Activated CD4-positive, alpha-beta T cell treated with anti-CD3 and anti-CD28 coated beads, Interleukin-2, amount 10 ng/mL, durations not matched to agents 7 days and 5 days (primary cell): ENCODE measurements around the gene LGMN. TPM values are rescaled to one million over a fixed set of nuclear protein-coding genes. Genes with fewer than 3 reads are reported as not detected.

ENCODE experiments used
- CTCF ChIA-PET: fragments of 350-600 bp; sonication (Branson Sonifier 250); formaldehyde crosslinking; loops from one replicate; lab custom pipeline; 2021; ENCODE audit warnings: antibody characterized with exemption; lab: Charles Lee
- POLR2A ChIA-PET: fragments of 350-600 bp; sonication (Branson Sonifier 250); formaldehyde crosslinking; loops from one replicate; lab custom pipeline; 2021; ENCODE audit warnings: antibody characterized with exemption; lab: Charles Lee
- DNase-seq: peaks from one replicate; pipeline ENCODE4 v3.0.0-alpha.2; 2020
- H3K27ac Mint-ChIP-seq: one replicate; pipeline ENCODE4 v1.8.0; 2021; ENCODE audit warnings: mild to moderate bottlenecking, moderate library complexity, mixed read lengths
- H3K27me3 Mint-ChIP-seq: one replicate; pipeline ENCODE4 v1.8.0; 2021; ENCODE audit warnings: mixed read lengths
- H3K36me3 Mint-ChIP-seq: one replicate; pipeline ENCODE4 v1.8.0; 2021; ENCODE audit warnings: low read depth, mixed read lengths
- H3K4me1 Mint-ChIP-seq: one replicate; pipeline ENCODE4 v1.8.0; 2021; ENCODE audit warnings: mixed read lengths
- H3K4me3 Mint-ChIP-seq: one replicate; pipeline ENCODE4 v1.8.0; 2021; ENCODE audit warnings: mild to moderate bottlenecking, moderate library complexity, mixed read lengths
- H3K9me3 Mint-ChIP-seq: one replicate; pipeline ENCODE4 v1.8.0; 2021; ENCODE audit warnings: mixed read lengths
- total RNA-seq, 2 experiments: library from RNA; stranded (reverse); gene quantifications; one replicate each; pipeline ENCODE4 v1.2.3, GENCODE V29; 2021

Gene LGMN
- 1 to 10 TPM; 4.7 to 4.8 TPM for total RNA-seq

DNA sequence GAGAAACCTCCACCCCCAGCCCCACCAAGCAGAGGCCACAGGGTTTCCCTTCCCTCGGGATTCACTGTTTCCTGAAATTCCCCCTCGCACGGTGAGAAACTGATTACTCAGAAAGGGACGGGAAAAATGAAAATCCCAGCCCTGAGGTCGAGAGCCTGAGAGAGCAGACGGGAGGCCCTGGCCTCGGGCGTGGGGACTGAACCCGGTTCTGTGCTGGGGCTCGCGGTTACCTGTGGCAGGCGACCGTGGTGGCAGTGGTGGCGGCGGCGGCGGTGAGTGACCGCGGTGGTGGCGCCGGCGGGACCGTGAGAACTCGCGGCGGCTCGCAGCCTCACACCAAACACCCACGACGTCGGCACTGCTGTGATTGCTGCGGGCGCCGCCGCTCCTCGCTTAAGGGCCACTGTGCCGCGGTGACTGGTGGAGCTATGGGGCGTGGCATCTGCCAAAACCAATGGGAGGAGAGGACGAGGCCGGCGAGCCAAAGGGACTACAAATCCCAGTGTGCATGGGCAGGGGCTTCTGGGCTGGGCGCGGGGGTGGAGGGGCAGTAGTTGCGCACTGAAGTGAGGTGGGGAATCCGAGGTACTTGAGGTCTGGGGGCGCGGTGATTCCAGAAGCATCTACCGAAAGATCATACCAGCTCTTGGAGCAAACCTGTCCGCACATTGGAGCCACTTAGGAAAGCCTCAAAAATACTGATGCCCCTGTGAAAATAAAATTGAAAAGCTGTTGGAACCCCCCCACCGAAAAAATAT lies at the start of gene LGMN:
LGMN (minus strand) TSS at position 369 of the 758 bp plus-strand sequence. CDS start 15,841 bp downstream, outside the sequence.
- peaks cover 2% of the 10 kb centered on the region for H3K36me3 Mint-ChIP-seq
- peaks cover 3% of the 10 kb centered on the region for H3K9me3 Mint-ChIP-seq
- POLR2A ChIA-PET, result no interaction called here
- peaks cover 40% of the 10 kb centered on the region for H3K4me1 Mint-ChIP-seq
- H3K27ac Mint-ChIP-seq, result peak within 1 kb of the TSS; percentile 46
- CTCF ChIA-PET, result interaction anchor here (0.7 to 1.9 kb wide), 5 partner anchors 9 to 58 kb away, joined by 3 to 5 read pairs (median 3); no protein-coding TSS in a partner anchor
- peaks cover 47% of the 10 kb centered on the region for H3K27me3 Mint-ChIP-seq
- peak within 1 kb of the TSS; percentile 72 for H3K4me3 Mint-ChIP-seq
- DNase-seq, result peak; percentile 81

DNA sequence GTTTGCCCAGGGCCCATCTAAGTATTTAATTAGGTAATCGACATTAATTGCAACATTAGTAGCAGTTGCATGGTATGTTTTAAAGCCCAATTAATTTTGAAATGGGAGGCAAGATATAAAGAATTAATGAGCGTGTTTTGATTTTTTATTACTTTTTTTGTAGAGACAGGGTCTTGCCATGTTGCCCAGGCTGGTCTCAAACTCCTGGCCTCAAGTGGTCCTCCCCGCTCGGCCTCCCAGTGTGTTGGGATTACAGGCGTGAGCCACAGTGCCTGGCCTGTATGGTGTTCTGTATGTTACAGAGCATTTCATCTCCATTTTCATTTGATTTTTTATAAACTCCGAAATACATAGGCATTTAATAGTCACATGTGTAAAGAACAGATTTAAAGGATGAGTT lies 46.5 kb upstream of the LGMN start:
- CTCF ChIA-PET, result interaction anchor here (0.7 kb wide), 1 partner anchor 483 kb away, joined by 3 read pairs; no protein-coding TSS in a partner anchor
- Mint-ChIP-seq H3K9me3 (peaks cover 19% of the 10 kb centered on the region), H3K4me3 (peak overlapping the region; percentile 99), H3K27ac (peak overlapping the region; percentile 89), H3K4me1 (peaks cover 38% of the 10 kb centered on the region), H3K27me3 (peaks cover 12% of the 10 kb centered on the region), H3K36me3 (peaks cover 24% of the 10 kb centered on the region)
- POLR2A ChIA-PET, result no interaction called here
- DNase-seq, result no peak

DNA sequence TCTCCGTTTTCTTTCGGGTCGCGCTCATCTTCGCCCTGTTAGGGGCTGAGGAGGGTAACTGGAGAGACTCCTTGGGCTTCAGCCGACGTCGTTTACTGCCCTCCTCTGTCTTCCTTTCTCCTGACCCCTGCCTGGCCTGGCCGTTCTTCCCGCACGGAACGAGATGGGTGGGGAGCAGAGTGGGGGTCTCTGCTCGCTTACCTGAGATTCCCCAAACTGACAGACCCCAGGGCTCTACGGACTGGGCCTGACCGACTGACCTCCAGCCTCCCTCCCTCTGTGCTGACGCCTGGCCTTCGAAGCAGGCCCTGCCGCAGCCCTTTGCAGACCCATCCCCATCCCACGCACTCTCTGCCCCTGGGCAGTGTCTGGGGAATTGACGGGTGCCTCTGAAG lies 46.1 kb upstream of the LGMN start:
- DNase-seq, result no peak
- H3K4me1 Mint-ChIP-seq, result peaks cover 34% of the 10 kb centered on the region
- peak overlapping the region; percentile 89 for H3K27ac Mint-ChIP-seq
- H3K9me3 Mint-ChIP-seq, result peaks cover 23% of the 10 kb centered on the region
- H3K36me3 Mint-ChIP-seq, result peaks cover 23% of the 10 kb centered on the region
- peaks cover 15% of the 10 kb centered on the region for H3K27me3 Mint-ChIP-seq
- ChIA-PET POLR2A (no interaction called here), CTCF (interaction anchor here (0.7 kb wide), 1 partner anchor 483 kb away, joined by 3 read pairs; no protein-coding TSS in a partner anchor)
- H3K4me3 Mint-ChIP-seq, result peak overlapping the region; percentile 99

DNA sequence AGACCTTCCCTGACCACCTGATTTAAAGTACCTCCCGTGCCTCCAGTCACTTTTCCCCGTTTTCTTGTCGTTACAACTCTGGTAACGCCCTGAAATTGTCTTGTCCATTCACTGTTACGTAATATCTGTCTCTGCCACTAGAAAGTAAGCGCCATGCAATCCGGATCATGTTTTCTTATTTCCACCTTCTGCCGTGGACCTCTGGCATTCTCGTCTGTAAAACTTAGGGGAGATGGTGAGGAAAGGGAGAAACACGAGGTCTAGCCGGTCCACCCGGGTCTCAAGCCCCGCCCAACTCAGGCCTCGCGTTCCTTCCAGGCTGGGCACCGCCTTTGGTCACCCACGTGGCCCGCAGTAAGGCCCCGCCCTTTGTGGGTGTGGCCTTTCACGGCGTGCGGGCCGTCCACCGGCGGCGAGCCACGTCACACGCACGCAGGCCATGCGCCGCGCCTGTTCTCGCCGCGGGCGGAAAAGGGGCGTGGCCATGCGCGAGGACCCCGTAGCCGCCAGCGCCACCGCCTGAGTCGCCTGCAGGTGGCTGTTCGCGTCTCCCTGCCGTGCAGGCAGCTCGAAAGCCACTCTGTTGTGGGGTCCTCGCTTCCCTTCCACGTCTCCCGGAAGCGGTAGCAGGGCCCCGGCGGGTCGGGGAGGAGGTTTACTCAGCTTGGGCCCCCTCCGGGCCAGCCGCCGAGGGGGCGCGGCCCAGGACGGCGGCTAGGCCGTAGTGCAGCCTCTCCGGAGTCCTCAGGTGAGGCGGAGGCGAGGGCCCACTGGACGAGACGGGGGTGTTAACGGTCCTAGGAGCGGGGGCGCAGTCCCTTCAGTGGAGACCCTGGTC lies 45.5 kb upstream of the LGMN start, which contains the start of gene GOLGA5:
GOLGA5 (plus strand) TSS at position 597 of the 838 bp plus-strand sequence. CDS start 3,133 bp downstream, outside the sequence.
- H3K27me3 Mint-ChIP-seq, result peaks cover 18% of the 10 kb centered on the region
- peak; percentile 97 for DNase-seq
- peak within 1 kb of the TSS; percentile 99 for H3K4me3 Mint-ChIP-seq
- peaks cover 27% of the 10 kb centered on the region for H3K9me3 Mint-ChIP-seq
- peaks cover 24% of the 10 kb centered on the region for H3K36me3 Mint-ChIP-seq
- H3K27ac Mint-ChIP-seq, result peak within 1 kb of the TSS; percentile 89
- CTCF ChIA-PET, result interaction anchor here (0.7 to 1.0 kb wide), 2 partner anchors 79 to 80 kb away, joined by 3 read pairs; no protein-coding TSS in a partner anchor
- H3K4me1 Mint-ChIP-seq, result peaks cover 34% of the 10 kb centered on the region
- POLR2A ChIA-PET, result no interaction called here

DNA sequence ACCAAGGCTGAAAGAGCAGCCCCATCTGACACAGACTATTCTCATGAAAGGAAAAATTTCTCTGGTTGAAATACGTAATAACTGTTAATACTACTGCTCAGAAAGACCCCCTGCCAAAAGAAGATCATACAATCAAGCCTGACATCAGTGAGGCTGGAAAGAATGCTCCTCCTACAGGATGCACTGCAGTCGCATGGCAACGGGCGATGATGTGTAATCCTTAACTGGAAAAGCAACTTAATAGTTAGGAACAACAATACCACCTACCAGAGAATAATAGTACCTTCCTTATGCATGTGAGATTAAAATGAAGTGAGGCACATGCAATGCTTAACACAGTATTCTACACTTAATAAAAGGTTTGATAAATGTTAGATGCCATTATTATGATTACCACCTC lies 44.5 kb upstream of the LGMN start:
- Mint-ChIP-seq H3K4me1 (peaks cover 31% of the 10 kb centered on the region), H3K4me3 (peak overlapping the region; percentile 9), H3K36me3 (peaks cover 17% of the 10 kb centered on the region), H3K9me3 (peaks cover 27% of the 10 kb centered on the region), H3K27ac (peak overlapping the region; percentile 89), H3K27me3 (peaks cover 18% of the 10 kb centered on the region)
- no peak for DNase-seq
- POLR2A ChIA-PET, result interaction anchor here (0.6 kb wide), 1 partner anchor 218 kb away, joined by 3 read pairs; no protein-coding TSS in a partner anchor
- CTCF ChIA-PET, result interaction anchor here (0.7 to 1.0 kb wide), 2 partner anchors 78 to 79 kb away, joined by 3 read pairs; no protein-coding TSS in a partner anchor

DNA sequence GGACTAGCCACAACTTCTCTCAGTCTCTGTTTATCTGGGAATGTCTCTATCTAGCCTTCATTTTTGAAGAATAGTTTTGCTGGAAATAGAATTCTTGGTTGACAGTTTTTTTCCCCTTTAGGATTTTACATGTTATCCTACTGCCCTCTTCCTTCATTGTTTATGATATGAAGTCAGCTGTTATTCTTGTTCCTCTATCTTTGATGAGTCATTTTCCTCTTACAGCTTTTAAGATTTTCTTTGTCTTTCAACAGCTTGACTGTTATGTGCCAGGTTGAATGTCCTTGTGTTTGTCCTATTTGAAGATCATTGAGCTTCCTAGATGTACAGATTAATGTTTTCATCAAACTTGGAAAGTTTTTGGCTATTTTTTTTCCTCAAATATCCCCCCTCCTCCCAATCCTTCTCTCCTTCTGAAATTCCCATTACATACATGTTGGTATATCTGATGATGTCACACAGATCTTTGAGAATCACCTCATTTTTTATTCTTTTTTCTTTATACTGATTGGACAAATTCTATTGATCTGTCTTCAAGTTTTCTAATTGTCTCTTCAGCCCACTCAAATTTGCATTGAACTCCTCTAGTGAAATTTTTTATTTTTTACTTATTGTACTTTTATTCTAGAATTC lies 41.1 kb upstream of the LGMN start:
- H3K4me1 Mint-ChIP-seq, result peaks cover 18% of the 10 kb centered on the region
- CTCF ChIA-PET, result interaction anchor here (1.0 kb wide), 1 partner anchor 77 kb away, joined by 3 read pairs; no protein-coding TSS in a partner anchor
- H3K27ac Mint-ChIP-seq, result no peak overlapping the region
- no peak overlapping the region for H3K4me3 Mint-ChIP-seq
- H3K27me3 Mint-ChIP-seq, result peaks cover 18% of the 10 kb centered on the region
- H3K9me3 Mint-ChIP-seq, result peaks cover 27% of the 10 kb centered on the region
- peaks cover 9% of the 10 kb centered on the region for H3K36me3 Mint-ChIP-seq
- DNase-seq, result no peak
- POLR2A ChIA-PET, result no interaction called here

DNA sequence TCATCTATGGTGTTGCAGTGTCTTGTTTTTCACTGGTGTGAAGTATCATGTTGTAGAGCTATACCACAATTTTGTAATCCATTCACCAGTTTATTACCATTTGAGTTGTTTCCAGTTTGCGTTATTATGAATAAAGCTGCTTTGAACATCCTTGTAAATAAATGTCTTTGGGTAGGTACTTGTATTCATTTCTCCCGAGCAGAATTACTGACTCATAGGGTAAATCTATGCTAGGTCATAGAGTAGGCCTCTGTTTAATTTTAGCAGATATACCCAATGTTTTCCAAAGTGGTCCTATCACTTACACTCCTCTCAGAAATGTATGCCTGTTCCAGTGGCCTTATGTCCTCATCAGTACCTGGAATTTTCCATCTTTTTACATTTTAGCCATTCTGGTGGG lies 39.1 kb upstream of the LGMN start:
- ChIA-PET CTCF (no interaction called here), POLR2A (no interaction called here)
- DNase-seq, result no peak
- Mint-ChIP-seq H3K27me3 (peaks cover 18% of the 10 kb centered on the region), H3K36me3 (peaks cover 5% of the 10 kb centered on the region), H3K4me1 (peaks cover 10% of the 10 kb centered on the region), H3K4me3 (no peak overlapping the region), H3K27ac (no peak overlapping the region), H3K9me3 (peaks cover 18% of the 10 kb centered on the region)

DNA sequence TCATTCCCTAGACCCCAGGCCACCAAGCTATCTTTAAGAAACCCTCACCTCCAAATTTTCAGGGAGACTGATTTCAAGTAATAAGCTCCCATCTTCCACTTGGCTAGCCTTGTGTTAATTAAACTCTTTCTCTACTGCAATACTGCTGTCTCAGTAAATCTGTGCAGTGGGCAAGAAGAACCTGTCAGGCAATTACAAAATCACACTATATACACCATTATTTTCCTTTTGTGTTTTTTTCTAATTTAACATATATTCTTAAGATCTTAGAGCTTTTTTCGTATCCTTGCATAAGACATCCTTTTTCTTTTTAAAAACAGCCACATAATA lies 38.0 kb upstream of the LGMN start:
- Mint-ChIP-seq H3K27ac (no peak overlapping the region), H3K4me1 (peaks cover 10% of the 10 kb centered on the region), H3K27me3 (peaks cover 14% of the 10 kb centered on the region), H3K4me3 (no peak overlapping the region), H3K9me3 (peaks cover 15% of the 10 kb centered on the region), H3K36me3 (peaks cover 5% of the 10 kb centered on the region)
- ChIA-PET POLR2A (no interaction called here), CTCF (interaction anchor here (1.4 kb wide), 1 partner anchor 23 kb away, joined by 3 read pairs; no protein-coding TSS in a partner anchor)
- no peak for DNase-seq

DNA sequence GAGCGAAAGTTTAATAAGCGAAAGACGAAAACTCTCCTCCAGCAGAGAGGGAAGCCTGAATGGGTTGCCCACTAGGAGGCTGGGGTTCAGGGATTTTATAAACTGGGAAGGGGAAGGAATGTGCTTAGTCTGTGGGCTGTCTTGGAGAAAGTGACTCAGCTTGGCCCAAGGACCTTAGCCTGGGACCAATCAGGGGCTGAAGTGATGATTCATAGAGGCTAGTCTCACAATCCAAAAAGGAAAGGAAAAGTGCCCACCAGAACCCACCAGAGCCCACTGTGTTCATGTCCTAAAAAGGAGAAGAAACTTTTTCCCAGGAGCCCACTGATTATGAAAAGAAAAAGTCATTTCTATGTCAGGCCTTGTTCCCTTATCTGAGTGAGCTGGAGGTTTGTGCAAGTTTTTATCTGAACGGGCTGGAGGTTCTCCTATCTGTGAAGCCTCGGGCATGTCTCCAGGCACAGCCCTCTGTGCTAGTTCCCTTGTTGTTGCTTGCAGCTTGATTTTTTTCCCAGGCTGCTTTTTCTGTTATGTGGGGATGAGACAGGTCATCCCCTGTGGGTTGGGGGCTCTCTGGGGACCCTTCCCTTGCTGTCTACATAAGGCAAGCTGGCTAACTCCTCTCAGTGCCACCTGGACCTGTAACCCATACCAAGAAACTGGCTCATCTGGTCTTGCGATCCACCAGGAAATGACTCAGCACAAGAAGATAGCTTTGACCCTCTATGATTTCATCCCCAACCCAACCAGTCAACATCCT lies 37.4 kb upstream of the LGMN start:
- CTCF ChIA-PET, result interaction anchor here (1.4 kb wide), 1 partner anchor 23 kb away, joined by 3 read pairs; no protein-coding TSS in a partner anchor

DNA sequence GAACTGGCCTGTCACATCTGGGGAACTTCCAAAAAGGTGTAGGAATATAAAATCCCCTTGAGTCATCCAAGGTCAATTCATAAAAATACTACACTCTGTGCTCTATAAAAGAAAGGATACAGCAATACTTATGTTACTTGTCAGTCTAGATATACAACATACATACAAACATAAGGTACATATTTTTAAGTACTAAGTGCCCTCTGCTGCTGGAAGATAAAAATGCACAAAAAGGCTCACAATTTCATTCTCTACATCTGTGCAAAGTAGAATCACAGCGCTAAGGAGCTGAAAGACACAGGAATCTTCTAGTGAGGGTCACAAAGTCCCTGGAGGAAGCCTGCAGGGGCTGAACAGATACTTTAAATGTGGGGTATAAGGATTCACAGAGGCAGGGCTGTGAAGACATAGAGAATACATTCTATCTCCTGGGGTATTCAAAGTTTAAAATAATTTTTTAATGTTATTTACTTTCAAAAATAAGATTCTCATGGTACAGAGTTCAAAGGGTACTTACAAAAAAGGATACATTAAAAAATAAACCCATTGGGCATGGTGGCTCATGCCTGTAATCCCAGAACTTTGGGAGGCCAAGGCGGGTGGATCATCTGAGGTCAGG lies 35.5 kb upstream of the LGMN start:
- peaks cover 26% of the 10 kb centered on the region for H3K4me1 Mint-ChIP-seq
- H3K9me3 Mint-ChIP-seq, result no peaks in the 10 kb centered on the region
- ChIA-PET CTCF (interaction anchor here (0.9 to 1.9 kb wide), 3 partner anchors 32 to 68 kb away, joined by 3 to 8 read pairs (median 3); no protein-coding TSS in a partner anchor), POLR2A (no interaction called here)
- no peak overlapping the region for H3K4me3 Mint-ChIP-seq
- peak; percentile 61 for DNase-seq
- H3K27me3 Mint-ChIP-seq, result no peaks in the 10 kb centered on the region
- no peaks in the 10 kb centered on the region for H3K36me3 Mint-ChIP-seq
- no peak overlapping the region for H3K27ac Mint-ChIP-seq

More for the DNA sequence above, 37.4 kb upstream of the LGMN start:
- H3K4me3 Mint-ChIP-seq, result no peak overlapping the region
- H3K27me3 Mint-ChIP-seq, result peaks cover 11% of the 10 kb centered on the region
- H3K36me3 Mint-ChIP-seq, result peaks cover 5% of the 10 kb centered on the region
- POLR2A ChIA-PET, result no interaction called here
- peaks cover 12% of the 10 kb centered on the region for H3K9me3 Mint-ChIP-seq
- H3K4me1 Mint-ChIP-seq, result peaks cover 11% of the 10 kb centered on the region
- no peak overlapping the region for H3K27ac Mint-ChIP-seq
- DNase-seq, result no peak

DNA sequence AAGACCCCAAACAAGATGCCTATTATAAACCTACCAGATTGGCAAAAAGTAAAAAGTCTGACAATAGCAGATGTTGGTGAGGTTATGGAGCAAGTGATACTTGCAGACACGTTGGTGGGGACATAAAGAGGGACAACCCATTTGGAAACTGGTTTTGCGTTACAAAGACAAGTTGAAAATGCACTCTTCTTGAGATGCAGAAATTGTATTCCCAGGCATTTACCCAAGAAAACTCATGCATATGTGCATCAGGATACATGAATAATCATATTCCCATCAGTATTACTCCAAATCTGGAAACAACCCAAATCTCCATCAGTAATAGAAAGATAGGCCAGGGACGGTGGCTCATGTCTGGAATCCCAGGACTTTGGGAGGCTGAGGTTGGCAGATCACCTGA lies 32.9 kb upstream of the LGMN start:
- Mint-ChIP-seq H3K36me3 (no peaks in the 10 kb centered on the region), H3K9me3 (no peaks in the 10 kb centered on the region), H3K27ac (no peak overlapping the region), H3K4me3 (no peak overlapping the region), H3K27me3 (peaks cover 3% of the 10 kb centered on the region), H3K4me1 (peaks cover 25% of the 10 kb centered on the region)
- DNase-seq, result no peak
- CTCF ChIA-PET, result interaction anchor here (1.1 to 1.2 kb wide), 2 partner anchors 11 to 32 kb away, joined by 5 to 6 read pairs; no protein-coding TSS in a partner anchor
- POLR2A ChIA-PET, result no interaction called here
